Measurements from ENCODE around the gene CREB3L2. TPM values are rescaled to one million over a fixed set of nuclear protein-coding genes. Genes with fewer than 3 reads are reported as not detected.
"Not testable (repeated sequence)": the region's sequence is repeated elsewhere in the genome, so short reads cannot be mapped to it uniquely, and the experiment has no call there.

CREB3L2 gene
- total and polyA plus RNA-seq, 4 experiments from 2014 or later, result 6.8 to 41.3 (median 28.3) TPM

DNA sequence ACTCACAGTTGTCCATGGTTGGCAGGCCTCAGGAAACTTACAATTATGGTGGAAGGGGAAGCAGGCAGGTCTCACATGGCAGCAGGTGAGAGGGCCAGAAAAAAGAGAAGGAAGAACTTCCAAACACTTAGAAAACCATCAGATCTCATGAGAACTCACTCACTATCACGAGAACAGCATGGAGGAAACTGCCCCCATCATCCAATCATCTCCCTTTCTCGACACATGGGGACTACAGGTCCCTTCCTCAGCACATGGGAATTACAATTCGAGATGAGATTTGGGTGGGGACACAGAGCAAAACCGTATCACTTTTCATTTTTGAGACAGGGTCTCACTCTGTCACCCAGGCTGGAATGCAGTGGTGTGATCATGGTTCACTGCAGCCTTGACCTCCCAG, 12.3 kb upstream of the CREB3L2 start:
- H3K27me3 ChIP-seq (ENCODE audit: insufficient read depth, low read length); H3K36me3 Mint-ChIP-seq; H3K9me3 Mint-ChIP-seq; H3K9me3 ChIP-seq (ENCODE audit: control insufficient read depth in 1 of 2, low read length in 2 of 2); H3K4me1 Mint-ChIP-seq; DNase-seq; POLR2A ChIA-PET (ENCODE audit: partially characterized antibody); H3K36me3 ChIP-seq (ENCODE audit: insufficient read depth, low read length); H3K4me1 ChIP-seq (ENCODE audit: insufficient read depth, low read length); H3K4me3 Mint-ChIP-seq; H3K27ac ChIP-seq (ENCODE audit: low read depth, low read length); H3K4me3 ChIP-seq (ENCODE audit: low read length in 2 of 2); H3K27me3 Mint-ChIP-seq; intact Hi-C loops (cut with micrococcal nuclease): not testable (repeated sequence)
- CTCF ChIA-PET (ENCODE audit: partially characterized antibody), result interaction anchor here (4.3 to 12.0 kb wide), 3 partner anchors 7 to 111 kb away, joined by 16 to 108 read pairs (median 36); partner anchors contain the start of gene CREB3L2
- peak overlapping the region in 1 of 7 donors; percentile 39 for H3K27ac Mint-ChIP-seq

DNA sequence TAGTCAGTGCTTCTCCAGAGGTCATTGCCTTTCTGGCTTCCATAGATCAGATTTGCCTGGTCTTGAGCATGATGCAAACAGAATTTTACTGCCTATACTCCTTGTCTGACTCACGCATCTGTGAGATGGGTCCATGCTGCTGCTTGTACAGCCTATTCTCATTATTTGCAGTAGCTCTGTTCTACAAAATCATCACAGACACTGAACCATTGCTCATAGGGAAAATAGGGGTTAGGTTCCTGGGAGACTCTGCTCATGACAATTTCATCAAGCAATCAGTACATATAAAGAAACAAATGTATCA, 7.4 kb upstream of the CREB3L2 start:
- DNase-seq, result no peak
- H3K27ac ChIP-seq (ENCODE audit: low read depth, low read length), result no peak overlapping the region
- no peaks in the 10 kb centered on the region for H3K36me3 Mint-ChIP-seq
- H3K27me3 ChIP-seq (ENCODE audit: insufficient read depth, low read length), result no peaks in the 10 kb centered on the region
- CTCF ChIA-PET (ENCODE audit: partially characterized antibody), result interaction anchor here (0.7 to 14.9 kb wide), 22 partner anchors 7 to 730 kb away, joined by 3 to 594 read pairs (median 5); no protein-coding TSS in a partner anchor
- no peaks in the 10 kb centered on the region for H3K9me3 ChIP-seq (ENCODE audit: control insufficient read depth in 1 of 2, low read length in 2 of 2)
- no peaks in the 10 kb centered on the region for H3K27me3 Mint-ChIP-seq
- POLR2A ChIA-PET (ENCODE audit: partially characterized antibody), result interaction anchor here (1.2 kb wide), 1 partner anchor 106 kb away, joined by 3 read pairs; no protein-coding TSS in a partner anchor
- H3K4me1 Mint-ChIP-seq, result peaks cover 0 to 4% (median 3%) of the 10 kb centered on the region in 4 donors
- H3K4me1 ChIP-seq (ENCODE audit: insufficient read depth, low read length), result no peaks in the 10 kb centered on the region
- no peaks in the 10 kb centered on the region for H3K9me3 Mint-ChIP-seq
- no peak overlapping the region for H3K27ac Mint-ChIP-seq
- H3K36me3 ChIP-seq (ENCODE audit: insufficient read depth, low read length), result no peaks in the 10 kb centered on the region
- no peak overlapping the region for H3K4me3 Mint-ChIP-seq
- intact Hi-C loops (cut with micrococcal nuclease), result loop anchor here (1.0 to 2.0 kb wide), 3 partner anchors 106 to 403 kb away; no protein-coding TSS in a partner anchor
- H3K4me3 ChIP-seq (ENCODE audit: low read length in 2 of 2), result no peak overlapping the region

DNA sequence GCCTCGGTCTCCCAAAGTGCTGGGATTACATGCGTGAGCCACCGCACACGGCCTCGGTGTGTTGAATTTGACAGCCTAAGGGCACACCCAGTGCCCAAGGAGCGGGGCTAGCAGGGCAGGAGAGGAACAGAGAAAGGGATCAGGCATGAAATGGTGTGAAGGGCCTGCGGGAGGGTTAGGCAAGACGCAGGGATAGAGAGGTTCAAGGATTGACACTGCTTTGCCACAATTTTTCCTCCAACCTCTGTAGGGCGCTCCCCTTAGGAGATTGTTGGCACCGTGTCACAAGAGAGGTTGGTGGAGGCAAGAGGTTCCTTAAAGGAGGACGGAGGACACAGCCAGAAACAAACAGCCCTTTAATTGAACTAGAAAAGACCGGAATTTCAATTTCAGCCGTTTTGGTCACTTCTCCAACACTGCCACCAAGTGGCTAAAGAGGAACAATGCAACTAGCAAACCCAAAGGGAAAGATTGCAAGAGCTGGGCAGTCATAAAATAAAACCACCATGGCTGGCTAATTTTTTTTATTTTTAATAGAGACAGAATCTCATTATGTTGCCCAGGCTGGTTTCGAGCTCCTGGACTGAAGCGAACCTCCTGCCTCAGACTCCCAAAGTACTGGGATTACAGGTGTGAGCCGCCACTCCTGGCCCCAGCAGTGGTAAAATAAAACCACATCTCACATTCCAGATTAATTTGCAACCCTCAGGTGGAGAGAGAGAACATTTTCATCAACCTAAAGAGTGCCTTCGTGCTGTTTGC, 6.9 kb upstream of the CREB3L2 start:
- H3K4me3 Mint-ChIP-seq, result peak overlapping the region in 2 of 8 donors; percentile 39 to 68
- peaks cover 0 to 4% (median 3%) of the 10 kb centered on the region in 4 donors for H3K4me1 Mint-ChIP-seq
- ChIA-PET CTCF (ENCODE audit: partially characterized antibody) (interaction anchor here (0.7 to 14.9 kb wide), 22 partner anchors 8 to 730 kb away, joined by 3 to 594 read pairs (median 5); no protein-coding TSS in a partner anchor), POLR2A (ENCODE audit: partially characterized antibody) (interaction anchor here (1.2 to 1.6 kb wide), 2 partner anchors 105 to 106 kb away, joined by 3 to 6 read pairs; no protein-coding TSS in a partner anchor)
- H3K36me3 ChIP-seq (ENCODE audit: insufficient read depth, low read length), result no peaks in the 10 kb centered on the region
- no peaks in the 10 kb centered on the region for H3K9me3 ChIP-seq (ENCODE audit: control insufficient read depth in 1 of 2, low read length in 2 of 2)
- H3K27me3 ChIP-seq (ENCODE audit: insufficient read depth, low read length), result no peaks in the 10 kb centered on the region
- intact Hi-C loops (cut with micrococcal nuclease), result loop anchor here (1.0 to 2.0 kb wide), 3 partner anchors 105 to 402 kb away; no protein-coding TSS in a partner anchor
- no peaks in the 10 kb centered on the region for H3K27me3 Mint-ChIP-seq
- DNase-seq, result peak in 4 of 5 donors; percentile 50 to 60 (median 55)
- no peaks in the 10 kb centered on the region for H3K36me3 Mint-ChIP-seq
- H3K9me3 Mint-ChIP-seq, result no peaks in the 10 kb centered on the region
- H3K27ac ChIP-seq (ENCODE audit: low read depth, low read length), result no peak overlapping the region
- H3K27ac Mint-ChIP-seq, result peak overlapping the region in 1 of 7 donors; percentile 57
- no peaks in the 10 kb centered on the region for H3K4me1 ChIP-seq (ENCODE audit: insufficient read depth, low read length)
- no peak overlapping the region for H3K4me3 ChIP-seq (ENCODE audit: low read length in 2 of 2)

DNA sequence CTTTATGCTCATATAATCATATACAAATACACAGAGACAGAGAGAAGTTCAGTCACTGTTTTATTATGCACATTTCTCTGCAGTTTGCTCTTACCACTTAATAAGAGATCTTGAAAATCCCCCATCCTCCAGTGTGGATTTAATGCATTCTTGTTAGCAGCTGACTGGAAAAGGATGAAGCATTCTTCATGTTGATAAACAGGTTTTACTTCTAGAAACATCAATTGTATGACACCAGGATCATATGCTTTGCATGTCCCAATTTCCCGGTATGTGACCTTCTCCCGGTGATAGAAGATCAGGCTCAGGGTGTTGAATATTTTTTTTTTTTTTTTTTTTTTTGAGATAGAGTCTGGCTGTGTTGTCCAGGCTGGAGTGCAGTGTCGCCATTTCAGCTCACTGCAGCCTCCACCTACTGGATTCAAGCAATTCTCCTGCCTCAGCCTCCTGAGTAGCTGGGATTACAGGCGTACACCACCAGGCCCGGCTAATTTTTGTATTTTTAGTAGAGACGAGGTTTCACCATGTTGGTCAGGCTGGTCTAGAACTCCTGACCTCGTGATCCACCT, 6.2 kb upstream of the CREB3L2 start:
- H3K9me3 Mint-ChIP-seq, result no peaks in the 10 kb centered on the region
- no peak overlapping the region for H3K27ac Mint-ChIP-seq
- CTCF ChIA-PET (ENCODE audit: partially characterized antibody), result interaction anchor here (0.9 to 14.9 kb wide), 19 partner anchors 9 to 731 kb away, joined by 3 to 594 read pairs (median 4); no protein-coding TSS in a partner anchor
- peaks cover 0 to 6% (median 3%) of the 10 kb centered on the region in 4 donors for H3K4me1 Mint-ChIP-seq
- DNase-seq, result no peak
- Histone ChIP-seq H3K36me3 (ENCODE audit: insufficient read depth, low read length) (no peaks in the 10 kb centered on the region), H3K4me3 (ENCODE audit: low read length in 2 of 2) (no peak overlapping the region), H3K27me3 (ENCODE audit: insufficient read depth, low read length) (no peaks in the 10 kb centered on the region), H3K27ac (ENCODE audit: low read depth, low read length) (no peak overlapping the region), H3K4me1 (ENCODE audit: insufficient read depth, low read length) (no peaks in the 10 kb centered on the region), H3K9me3 (ENCODE audit: control insufficient read depth in 1 of 2, low read length in 2 of 2) (no peaks in the 10 kb centered on the region)
- intact Hi-C loops (cut with micrococcal nuclease), result loop anchor here (2.0 kb wide), 1 partner anchor 401 kb away; no protein-coding TSS in a partner anchor
- no peaks in the 10 kb centered on the region for H3K27me3 Mint-ChIP-seq
- H3K36me3 Mint-ChIP-seq, result no peaks in the 10 kb centered on the region
- POLR2A ChIA-PET (ENCODE audit: partially characterized antibody), result interaction anchor here (1.6 kb wide), 1 partner anchor 105 kb away, joined by 6 read pairs; no protein-coding TSS in a partner anchor
- no peak overlapping the region for H3K4me3 Mint-ChIP-seq

- no peak overlapping the region for H3K4me3 ChIP-seq (ENCODE audit: low read length in 2 of 2)
- intact Hi-C loops (cut with micrococcal nuclease), result no loop called here
These were observed 4.2 kb upstream of the CREB3L2 start for GRCh38 chr7:138006106-138006505.

GRCh38 chr7:138004936-138005335, 3.0 kb upstream of the CREB3L2 start:
- Histone ChIP-seq H3K27me3 (ENCODE audit: insufficient read depth, low read length) (no peaks in the 10 kb centered on the region), H3K27ac (ENCODE audit: low read depth, low read length) (no peak overlapping the region), H3K4me3 (ENCODE audit: low read length in 2 of 2) (no peak overlapping the region), H3K4me1 (ENCODE audit: insufficient read depth, low read length) (peaks cover 16% of the 10 kb centered on the region), H3K36me3 (ENCODE audit: insufficient read depth, low read length) (no peaks in the 10 kb centered on the region), H3K9me3 (ENCODE audit: control insufficient read depth in 1 of 2, low read length in 2 of 2) (no peaks in the 10 kb centered on the region)
- no peak for DNase-seq
- peaks cover 0 to 9% of the 10 kb centered on the region in 2 donors for H3K36me3 Mint-ChIP-seq
- no peaks in the 10 kb centered on the region for H3K9me3 Mint-ChIP-seq
- intact Hi-C loops (cut with micrococcal nuclease), result no loop called here
- H3K4me3 Mint-ChIP-seq, result no peak overlapping the region
- H3K27ac Mint-ChIP-seq, result peak overlapping the region in 2 of 7 donors; percentile 27 to 71
- H3K27me3 Mint-ChIP-seq, result no peaks in the 10 kb centered on the region
- ChIA-PET POLR2A (ENCODE audit: partially characterized antibody) (interaction anchor here (3.5 kb wide), 1 partner anchor 101 kb away, joined by 12 read pairs; no protein-coding TSS in a partner anchor), CTCF (ENCODE audit: partially characterized antibody) (interaction anchor here (1.2 to 14.9 kb wide), 5 partner anchors 9 to 349 kb away, joined by 3 to 594 read pairs (median 9); no protein-coding TSS in a partner anchor)
- H3K4me1 Mint-ChIP-seq, result peaks cover 18 to 29% (median 25%) of the 10 kb centered on the region in 4 donors

More at GRCh38 chr7:138006106-138006505, 4.2 kb upstream of the CREB3L2 start:
- peaks cover 10 to 17% (median 14%) of the 10 kb centered on the region in 4 donors for H3K4me1 Mint-ChIP-seq
- H3K27me3 Mint-ChIP-seq, result no peaks in the 10 kb centered on the region
- ChIA-PET CTCF (ENCODE audit: partially characterized antibody) (interaction anchor here (1.2 to 14.9 kb wide), 6 partner anchors 11 to 350 kb away, joined by 3 to 594 read pairs (median 4); no protein-coding TSS in a partner anchor), POLR2A (ENCODE audit: partially characterized antibody) (no interaction called here)
- no peaks in the 10 kb centered on the region for H3K9me3 Mint-ChIP-seq
- peaks cover 0 to 8% of the 10 kb centered on the region in 2 donors for H3K36me3 Mint-ChIP-seq
- H3K9me3 ChIP-seq (ENCODE audit: control insufficient read depth in 1 of 2, low read length in 2 of 2), result no peaks in the 10 kb centered on the region
- no peak overlapping the region for H3K27ac ChIP-seq (ENCODE audit: low read depth, low read length)
- H3K4me3 Mint-ChIP-seq, result no peak overlapping the region
- no peak overlapping the region for H3K27ac Mint-ChIP-seq
- H3K36me3 ChIP-seq (ENCODE audit: insufficient read depth, low read length), result no peaks in the 10 kb centered on the region
- no peaks in the 10 kb centered on the region for H3K27me3 ChIP-seq (ENCODE audit: insufficient read depth, low read length)
- H3K4me1 ChIP-seq (ENCODE audit: insufficient read depth, low read length), result peaks cover 5% of the 10 kb centered on the region
- no peak for DNase-seq

DNA sequence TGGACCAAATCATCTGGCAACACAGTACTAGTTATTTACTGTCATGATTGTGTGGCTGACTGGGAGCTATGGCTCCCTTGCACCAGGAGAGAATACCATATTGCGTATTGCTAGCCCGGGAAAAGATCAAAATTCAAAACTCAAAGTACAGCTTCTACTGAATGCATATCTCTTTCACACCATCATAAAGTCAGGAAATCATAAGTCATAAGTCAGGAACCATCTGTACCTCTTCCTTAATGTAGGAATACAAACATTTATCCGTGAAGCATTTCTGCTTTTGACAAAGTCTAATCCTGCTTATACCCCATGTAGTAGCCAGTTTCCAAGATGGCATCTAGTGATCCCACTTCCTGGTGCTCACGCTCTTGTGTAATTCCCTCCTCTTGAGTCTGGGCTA, 2.2 kb upstream of the CREB3L2 start:
- H3K9me3 Mint-ChIP-seq, result no peaks in the 10 kb centered on the region
- peak overlapping the region in 1 of 7 donors; percentile 5 for H3K27ac Mint-ChIP-seq
- H3K4me3 ChIP-seq (ENCODE audit: low read length in 2 of 2), result no peak overlapping the region
- peaks cover 25% of the 10 kb centered on the region for H3K4me1 ChIP-seq (ENCODE audit: insufficient read depth, low read length)
- no peaks in the 10 kb centered on the region for H3K36me3 ChIP-seq (ENCODE audit: insufficient read depth, low read length)
- no peak for DNase-seq
- no peak overlapping the region for H3K4me3 Mint-ChIP-seq
- peaks cover 3 to 9% of the 10 kb centered on the region in 2 donors for H3K36me3 Mint-ChIP-seq
- H3K27me3 Mint-ChIP-seq, result no peaks in the 10 kb centered on the region
- intact Hi-C loops (cut with micrococcal nuclease), result no loop called here
- peaks cover 27 to 38% (median 33%) of the 10 kb centered on the region in 4 donors for H3K4me1 Mint-ChIP-seq
- H3K9me3 ChIP-seq (ENCODE audit: control insufficient read depth in 1 of 2, low read length in 2 of 2), result no peaks in the 10 kb centered on the region
- CTCF ChIA-PET (ENCODE audit: partially characterized antibody), result interaction anchor here (1.2 to 14.9 kb wide), 11 partner anchors 10 to 348 kb away, joined by 3 to 594 read pairs (median 12); no protein-coding TSS in a partner anchor
- H3K27ac ChIP-seq (ENCODE audit: low read depth, low read length), result no peak overlapping the region
- no peaks in the 10 kb centered on the region for H3K27me3 ChIP-seq (ENCODE audit: insufficient read depth, low read length)
- POLR2A ChIA-PET (ENCODE audit: partially characterized antibody), result interaction anchor here (3.5 to 4.4 kb wide), 2 partner anchors 70 to 100 kb away, joined by 12 to 28 read pairs; no protein-coding TSS in a partner anchor
